Skin epidermis (tissue), 12 donors: ENCODE results near the gene MPHOSPH10.
A peak's percentile ranks its signal among the peaks of the same experiment; 100 is the strongest.

ENCODE experiments used
- H3K27ac ChIP-seq, 21 experiments: fragments of 200-600 bp; sonication (generic) in 11 of 21; one replicate each; pipeline ENCODE4 v1.5.0; 2020; ENCODE audit warnings: mild to moderate bottlenecking in 3 of 21, inconsistent platforms in 2 of 21, moderate library complexity in 2 of 21
- H3K4me3 ChIP-seq, 7 experiments: fragments of 200-600 bp; sonication (generic) in 2 of 7; one replicate each; pipeline ENCODE4 v1.5.0; 2020; ENCODE audit warnings: inconsistent platforms in 2 of 7, mild to moderate bottlenecking in 2 of 7, moderate library complexity in 1 of 7

Gene MPHOSPH10

DNA sequence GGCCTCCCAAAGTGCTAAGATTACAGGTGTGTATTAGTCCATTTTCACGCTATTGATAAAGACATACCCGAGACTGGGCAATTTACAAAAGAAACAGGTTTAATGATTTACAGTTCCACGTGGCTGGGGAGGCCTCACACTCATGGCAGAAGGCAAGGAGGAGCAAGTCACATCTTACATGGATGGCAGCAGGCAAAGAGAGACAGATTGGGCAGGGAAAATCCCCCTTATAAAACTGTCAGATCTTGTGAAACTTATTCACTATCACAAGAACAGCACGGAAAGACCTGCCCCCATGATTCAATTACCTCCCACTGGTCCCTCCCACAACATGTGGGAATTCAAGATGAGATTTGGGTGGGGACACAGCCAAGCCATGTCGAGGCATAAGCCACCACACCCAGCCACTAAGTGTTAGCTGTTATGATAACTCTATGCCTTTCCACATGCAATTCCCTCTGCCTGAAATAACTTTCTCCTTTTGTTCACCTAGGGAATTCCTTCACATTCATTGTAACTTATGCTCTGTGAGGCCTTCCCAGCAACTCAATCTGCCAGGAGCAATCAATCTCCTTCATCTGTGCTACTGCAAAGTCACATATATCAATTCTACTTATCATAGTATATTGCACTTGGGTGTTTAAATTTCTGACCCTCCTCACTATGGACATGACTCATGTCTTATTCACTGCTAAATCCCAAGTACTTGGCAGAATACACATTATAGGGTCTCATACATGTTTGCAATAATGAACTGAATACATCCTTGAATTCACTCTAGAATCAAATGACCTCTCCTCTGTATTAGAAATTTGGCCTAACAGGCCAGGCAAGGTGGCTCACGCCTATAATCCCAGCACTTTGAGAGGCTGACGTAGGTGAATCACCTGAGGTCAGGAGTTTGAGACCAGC is 7.8 kb upstream of the MPHOSPH10 start:
- H3K27ac ChIP-seq: no peak overlapping the region
- H3K4me3 ChIP-seq: no peak overlapping the region

DNA sequence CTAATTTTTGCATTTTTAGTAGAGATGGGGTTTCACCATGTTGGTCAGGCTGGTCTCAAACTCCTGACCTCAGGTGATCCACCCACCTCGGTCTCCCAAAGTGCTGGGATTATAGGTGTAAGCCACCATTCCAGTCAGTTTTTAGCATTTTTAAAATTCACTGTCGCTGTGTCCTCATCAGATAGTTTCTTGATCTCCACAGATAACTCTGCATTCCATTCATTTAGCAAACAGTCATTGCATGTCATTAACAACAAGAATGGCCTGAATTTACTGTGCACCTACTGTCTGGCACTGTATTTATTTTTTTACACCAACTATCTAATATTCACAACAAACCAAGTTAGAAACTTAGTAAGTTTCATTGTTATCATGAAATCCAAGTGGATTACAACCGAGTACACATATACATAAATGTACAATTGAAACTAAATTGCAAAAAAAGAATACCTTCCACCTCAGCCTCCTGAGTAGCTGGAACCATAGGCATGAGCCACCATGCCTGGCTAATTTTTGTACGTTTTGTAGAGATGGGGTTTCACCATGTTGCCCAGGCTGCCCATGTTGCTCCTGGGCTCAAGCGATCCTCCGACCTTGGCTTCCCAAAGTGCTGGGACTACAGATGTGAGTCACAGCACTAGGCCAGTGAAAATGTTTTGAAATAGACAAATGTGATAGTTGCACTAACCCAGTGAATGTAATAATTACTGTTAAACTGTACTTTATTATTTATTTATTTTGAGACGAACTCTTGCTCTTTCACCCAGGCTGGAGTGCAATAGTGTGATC is 4.7 kb upstream of the MPHOSPH10 start:
- Histone ChIP-seq H3K27ac (no peak overlapping the region), H3K4me3 (no peak overlapping the region)

DNA sequence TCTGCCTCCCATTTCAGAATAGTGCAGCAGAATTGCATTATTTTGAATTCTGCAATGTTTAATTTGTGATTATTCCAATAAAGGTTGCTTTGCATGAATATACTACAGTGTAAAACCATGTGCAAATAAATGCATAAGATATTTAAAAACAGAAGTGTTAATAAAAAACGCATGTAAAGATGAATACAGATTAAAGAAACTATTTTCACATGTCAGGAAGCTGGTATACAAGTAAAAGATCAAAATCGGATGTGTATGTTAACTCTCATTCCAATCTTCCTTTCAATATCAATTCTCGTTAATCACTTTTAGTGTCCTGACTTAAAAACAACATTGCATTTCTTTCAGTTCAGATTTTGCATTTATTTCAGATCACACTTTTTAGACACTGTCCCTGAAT is 3.5 kb upstream of the MPHOSPH10 start:
- no peak overlapping the region for H3K27ac ChIP-seq
- H3K4me3 ChIP-seq: no peak overlapping the region

DNA sequence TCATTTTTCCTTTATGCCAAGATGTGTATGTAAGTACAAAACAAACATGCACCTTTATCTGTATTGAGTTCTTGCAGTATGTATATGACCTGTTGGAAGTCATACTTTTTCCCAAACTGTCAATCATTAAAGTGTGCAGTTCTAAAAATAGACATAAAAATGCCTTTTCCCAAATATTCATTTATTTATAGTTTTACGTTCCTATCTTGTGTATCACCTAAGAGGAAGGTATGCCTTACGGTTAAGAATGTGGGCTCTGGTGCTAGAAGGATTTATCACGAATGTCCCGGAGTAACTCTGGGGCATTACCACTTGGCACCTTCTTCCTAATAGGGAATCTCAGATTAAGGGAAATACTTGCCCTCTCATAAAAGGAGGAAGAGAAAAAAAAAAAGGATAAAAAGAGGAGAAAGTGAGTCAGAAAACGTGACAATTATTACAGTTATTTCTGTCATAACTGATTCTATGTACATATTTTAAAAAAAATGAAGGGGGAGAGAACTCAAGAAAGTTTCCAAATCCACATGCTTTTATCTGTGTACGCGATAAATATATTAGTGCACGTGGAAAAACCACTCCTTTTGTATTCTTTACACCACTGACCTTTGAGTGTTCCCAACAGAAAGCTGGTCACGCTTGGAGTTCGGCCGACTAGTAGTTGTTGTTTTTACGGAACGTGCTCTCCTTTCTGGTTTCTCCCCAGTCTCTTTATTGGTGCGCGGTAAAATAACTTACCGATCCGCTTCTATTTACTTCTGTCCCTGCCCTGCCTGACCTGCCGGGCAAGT is 1.1 kb upstream of the MPHOSPH10 start:
- H3K4me3 ChIP-seq: peak overlapping the region; percentile 74 to 93 (median 84)

DNA sequence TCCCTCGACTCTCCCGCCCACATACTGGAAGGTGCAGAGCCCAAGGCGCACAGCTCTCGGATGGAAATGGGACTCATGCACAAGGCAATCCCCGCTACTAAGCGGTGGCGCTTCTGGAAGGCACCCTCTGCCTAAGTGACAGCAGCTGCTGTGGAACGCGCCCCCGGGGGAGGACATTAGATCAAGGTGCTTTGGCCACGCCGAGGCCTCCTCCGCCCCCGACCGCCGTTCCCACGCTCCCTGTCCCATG is 607 bp upstream of the MPHOSPH10 start:
- Histone ChIP-seq H3K4me3 (peak overlapping the region; percentile 74 to 93 (median 84)), H3K27ac (peak overlapping the region; percentile 70 to 98 (median 92))

More for the DNA sequence above, 1.1 kb upstream of the MPHOSPH10 start:
- H3K27ac ChIP-seq: peak overlapping the region; percentile 70 to 98 (median 92)

DNA sequence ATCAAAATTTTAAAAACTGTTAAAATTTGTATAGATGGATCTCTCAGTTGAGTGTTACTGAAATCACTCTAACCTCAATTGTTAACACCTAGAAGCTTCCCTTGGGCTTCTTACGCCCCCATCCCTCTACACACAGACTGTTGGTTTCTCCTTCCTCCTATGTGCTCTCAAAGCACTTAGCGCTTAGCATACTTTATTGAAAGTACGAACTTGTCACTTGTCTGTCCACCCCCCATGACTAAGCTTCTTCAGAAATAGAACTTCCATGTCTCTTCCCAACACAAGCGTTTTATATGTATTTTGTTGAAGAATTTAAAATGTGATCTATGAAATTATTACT is 441 bp downstream of the MPHOSPH10 start:
- peak overlapping the region; percentile 74 to 93 (median 84) for H3K4me3 ChIP-seq
- H3K27ac ChIP-seq: peak overlapping the region; percentile 41 to 98 (median 92)

DNA sequence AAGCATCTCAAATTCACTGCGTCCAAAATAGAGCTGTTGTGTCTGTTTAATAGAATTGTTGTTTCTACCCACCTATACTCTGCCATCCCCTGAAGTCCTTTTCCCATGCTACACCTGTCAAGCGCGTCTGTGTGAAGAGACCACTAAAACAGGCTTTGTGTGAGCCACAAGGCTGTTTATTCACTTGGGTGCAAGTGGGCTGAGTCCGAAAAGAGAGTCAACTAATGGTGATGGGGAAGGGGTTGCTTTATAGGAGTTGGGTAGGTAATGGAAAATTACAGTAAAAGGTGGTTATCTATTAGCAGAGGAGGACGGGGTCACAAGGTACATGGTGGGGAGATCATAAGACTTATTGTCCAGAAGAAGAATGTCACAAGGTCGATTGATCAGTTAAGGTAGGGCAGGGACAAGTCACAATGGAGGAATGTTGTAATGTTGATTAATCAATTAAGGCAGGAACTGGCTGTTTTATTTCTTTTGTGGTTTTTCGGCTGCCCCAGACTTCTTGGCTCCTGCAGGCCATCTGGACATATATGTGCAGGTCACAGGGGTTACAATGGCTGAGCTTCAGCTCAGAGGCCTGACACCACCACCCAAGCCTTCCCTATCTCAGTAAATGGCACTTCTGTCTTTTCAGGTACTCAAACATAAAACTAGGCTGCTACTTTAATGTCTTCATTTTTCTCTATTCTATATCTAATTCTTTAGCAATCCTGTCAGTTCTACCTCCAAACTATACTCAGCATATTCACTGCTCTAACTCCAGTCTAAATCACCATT is 1.1 kb downstream of the MPHOSPH10 start:
- Histone ChIP-seq H3K4me3 (peak overlapping the region; percentile 74 to 93 (median 84)), H3K27ac (peak overlapping the region in 9 of 21 experiments; percentile 1 to 97 (median 92))

DNA sequence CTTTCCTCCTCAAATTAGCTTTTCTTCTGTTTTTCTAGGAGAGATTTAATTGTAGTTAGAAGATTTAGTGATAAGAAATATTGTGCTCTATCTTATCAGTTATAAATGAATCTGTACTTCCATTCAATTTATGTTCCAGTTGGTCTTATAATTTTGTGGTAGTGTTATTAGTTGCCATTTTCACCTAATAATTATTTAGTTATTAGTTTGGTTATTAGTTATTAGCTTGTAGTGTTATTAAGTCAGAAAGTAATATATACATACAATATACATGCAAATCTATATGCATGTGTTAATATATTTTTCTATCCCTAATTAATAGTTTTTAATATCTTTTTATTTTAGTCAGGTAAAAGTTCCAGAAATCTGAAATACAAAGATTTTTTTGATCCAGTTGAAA is 3.2 kb downstream of the MPHOSPH10 start:
- H3K4me3 ChIP-seq: no peak overlapping the region
- no peak overlapping the region for H3K27ac ChIP-seq

DNA sequence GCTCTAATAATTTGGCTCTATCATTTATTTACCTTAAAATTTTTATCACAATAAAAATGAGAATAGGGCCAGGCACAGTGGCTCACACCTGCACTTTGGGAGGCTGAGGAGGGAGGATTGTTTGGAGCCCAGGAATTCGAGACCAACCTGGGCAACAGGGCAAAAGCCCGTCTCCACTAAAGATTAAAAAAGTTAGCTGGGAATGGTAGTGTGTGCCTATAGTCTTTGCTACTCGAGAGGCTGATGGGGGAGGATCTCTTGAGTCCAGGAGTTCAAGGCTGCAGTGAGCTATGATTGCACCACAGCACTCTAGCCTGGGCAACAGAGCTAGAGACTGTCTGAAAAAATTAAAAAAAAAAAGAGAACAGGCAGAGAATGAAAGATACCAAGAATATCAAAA is 5.7 kb downstream of the MPHOSPH10 start:
- H3K4me3 ChIP-seq: no peak overlapping the region
- H3K27ac ChIP-seq: no peak overlapping the region

DNA sequence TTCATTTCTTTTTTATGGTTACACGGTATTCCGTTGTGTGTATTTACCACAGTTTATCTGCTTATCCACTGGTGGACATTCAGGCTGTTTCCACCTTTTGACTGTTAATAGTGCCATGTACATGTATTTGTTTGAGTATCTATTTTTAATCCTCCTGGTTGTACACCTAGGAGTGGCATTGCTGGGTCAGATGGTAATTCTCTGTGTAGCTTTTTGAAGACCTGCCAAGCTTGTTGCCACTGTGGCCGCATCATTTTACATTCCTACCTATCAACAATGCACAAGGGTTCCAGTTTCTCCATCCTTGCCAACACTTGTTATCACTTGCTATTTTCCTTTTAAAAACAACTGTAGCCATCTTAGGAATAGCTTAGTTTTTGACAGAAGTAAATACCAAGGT is 13.3 kb downstream of the MPHOSPH10 start:
- no peak overlapping the region for H3K4me3 ChIP-seq
- H3K27ac ChIP-seq: no peak overlapping the region

DNA sequence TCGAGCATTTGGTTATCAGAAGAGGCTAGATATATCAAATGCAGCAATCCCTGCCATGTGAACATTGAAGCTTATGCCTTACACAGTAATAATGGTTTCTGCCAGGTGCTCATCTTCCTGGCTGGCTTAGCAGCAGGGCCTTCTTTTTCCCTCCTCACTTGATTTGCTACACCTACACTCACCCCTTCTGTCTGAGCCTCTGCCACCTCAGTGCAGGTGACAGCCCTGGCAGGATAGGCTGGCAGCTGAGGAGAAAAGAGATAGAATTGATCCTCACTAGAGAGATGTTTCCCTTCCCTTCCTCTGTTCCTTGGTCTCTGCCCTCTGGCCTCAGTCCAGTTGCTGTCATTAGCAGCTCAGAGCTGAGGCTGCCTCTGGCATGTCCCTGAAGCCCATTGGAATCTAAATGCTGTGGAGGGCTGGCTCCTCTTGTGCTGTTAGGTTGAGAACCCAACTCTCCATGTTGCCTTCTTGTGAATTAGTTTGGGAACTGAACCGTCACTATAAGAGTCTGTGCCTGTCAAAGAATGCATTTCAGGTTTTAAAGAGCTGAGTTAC is 18.2 kb downstream of the MPHOSPH10 start:
- Histone ChIP-seq H3K4me3 (no peak overlapping the region), H3K27ac (no peak overlapping the region)

DNA sequence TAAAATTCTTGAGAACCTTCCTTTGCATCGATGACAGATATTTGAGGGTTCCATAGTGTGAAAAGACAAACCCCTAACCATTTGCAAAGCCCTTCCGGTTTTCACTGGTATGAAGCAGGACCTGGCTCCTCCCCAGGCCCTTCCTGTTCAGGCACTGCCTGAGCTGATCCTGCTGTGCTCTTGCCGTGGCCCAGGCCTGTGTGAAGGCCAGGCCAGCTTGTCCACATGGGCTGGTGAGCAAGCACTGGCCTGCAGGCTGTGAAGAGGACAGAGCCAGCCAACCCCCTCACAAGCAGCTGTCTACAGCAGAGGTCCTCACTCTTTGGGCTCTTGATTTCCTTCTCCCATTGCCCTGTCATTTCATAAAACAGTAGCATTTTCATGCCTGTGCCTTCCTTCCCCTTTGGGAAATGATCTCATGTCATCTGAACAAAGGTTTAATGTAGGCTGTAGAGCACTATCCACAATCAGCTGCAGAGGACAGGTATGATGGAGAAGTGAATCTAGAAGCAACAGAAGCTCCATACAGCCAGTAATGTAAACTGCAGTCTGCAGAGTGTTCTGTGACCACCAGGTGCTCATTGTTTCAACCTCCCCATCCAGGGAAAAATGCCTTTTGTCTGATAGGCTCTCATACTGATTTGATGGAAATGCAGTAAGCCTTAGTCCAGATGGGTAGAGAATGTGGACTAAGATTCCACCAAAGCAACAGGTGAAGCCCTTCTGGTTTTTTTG is 19.8 kb downstream of the MPHOSPH10 start:
- H3K27ac ChIP-seq: no peak overlapping the region
- no peak overlapping the region for H3K4me3 ChIP-seq

DNA sequence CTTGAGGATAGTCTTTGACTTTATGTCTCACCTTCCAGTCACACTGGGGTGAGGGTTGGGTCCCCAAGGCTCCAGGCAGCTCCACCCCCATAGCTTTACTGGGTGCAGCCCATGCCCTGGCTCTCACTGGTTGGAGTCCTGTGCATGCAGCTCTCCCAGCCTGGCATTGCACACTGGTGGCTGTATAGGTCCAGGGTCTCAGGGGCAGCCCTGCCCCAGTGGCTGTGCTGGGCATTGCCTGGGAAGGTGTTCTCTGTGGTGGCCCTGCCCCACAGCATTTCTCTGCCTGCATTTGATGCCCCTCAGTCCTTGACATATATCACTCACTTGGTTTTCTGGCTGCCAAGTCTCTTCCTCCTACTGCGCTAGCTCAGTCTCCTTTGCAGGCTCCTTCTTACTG is 21.2 kb downstream of the MPHOSPH10 start:
- Histone ChIP-seq H3K4me3 (no peak overlapping the region), H3K27ac (no peak overlapping the region)

DNA sequence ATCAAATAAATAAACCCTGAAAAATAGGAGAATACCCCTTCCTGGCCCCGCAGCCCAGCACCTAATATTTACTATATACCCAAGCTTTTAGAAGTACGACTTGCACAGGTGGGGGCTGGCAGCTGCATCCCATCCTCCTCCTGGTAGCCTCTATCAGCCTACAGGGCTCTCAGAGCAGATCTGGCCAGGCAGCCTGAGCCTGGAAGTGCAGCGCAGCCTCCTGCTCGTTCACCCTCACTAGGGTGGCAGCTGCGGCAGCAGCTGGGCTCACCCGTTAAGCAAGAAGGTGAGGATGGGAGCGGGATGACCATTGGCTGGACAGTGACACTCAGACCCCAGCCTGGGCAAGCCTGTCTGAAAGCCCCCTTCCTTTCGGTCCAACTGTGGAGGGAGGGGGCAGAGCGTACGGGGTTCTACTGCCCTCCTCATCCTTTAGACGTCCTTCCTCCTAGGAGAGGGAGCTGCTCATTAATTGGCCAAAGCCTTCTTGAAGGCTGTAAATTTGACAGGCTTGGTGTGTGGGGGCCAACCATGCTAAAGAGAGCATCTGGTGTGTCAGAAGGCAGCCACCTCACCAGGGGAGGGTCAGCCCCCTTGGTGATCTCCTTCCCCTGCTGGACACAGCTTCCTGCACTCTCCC is 23.3 kb downstream of the MPHOSPH10 start:
- Histone ChIP-seq H3K4me3 (no peak overlapping the region), H3K27ac (no peak overlapping the region)

DNA sequence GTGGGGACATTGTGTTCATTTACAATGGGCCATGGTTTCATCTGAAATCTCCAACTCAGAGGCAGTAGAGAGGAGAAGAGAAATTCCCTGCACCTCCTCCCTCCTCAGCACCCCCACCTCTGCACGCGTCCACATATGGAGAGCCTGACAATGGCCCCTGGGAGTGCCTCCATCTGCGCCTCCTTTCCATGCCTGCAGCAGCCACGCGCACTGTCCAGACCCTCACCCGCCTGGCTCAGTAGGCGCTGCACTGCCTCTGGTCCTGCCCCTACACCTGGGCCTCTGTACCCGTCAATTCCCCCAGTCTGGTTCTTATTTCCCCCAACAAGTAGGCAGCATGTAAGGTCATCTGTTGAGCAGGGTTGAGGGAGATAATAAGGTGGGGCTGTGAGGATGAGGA is 23.8 kb downstream of the MPHOSPH10 start:
- Histone ChIP-seq H3K4me3 (no peak overlapping the region), H3K27ac (no peak overlapping the region)

DNA sequence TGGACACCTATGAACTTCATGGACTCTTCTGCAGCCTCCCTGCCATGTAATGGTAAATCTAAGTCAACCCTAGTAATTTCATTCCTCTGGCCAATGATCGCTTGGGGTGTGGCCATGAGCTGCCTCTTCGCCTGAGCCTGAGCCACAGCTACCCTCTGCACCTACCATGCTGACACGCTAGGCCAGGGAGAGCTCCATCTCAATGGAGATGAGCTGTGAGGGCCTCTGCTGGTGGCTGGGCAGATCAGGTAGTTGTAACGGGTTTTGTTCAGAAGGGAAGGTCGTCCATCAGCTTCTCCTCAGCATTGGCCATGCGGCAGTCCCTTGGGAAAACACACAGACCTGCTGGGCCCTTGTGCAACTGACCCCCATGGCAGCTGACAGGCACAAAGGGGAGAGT is 24.4 kb downstream of the MPHOSPH10 start:
- no peak overlapping the region for H3K27ac ChIP-seq
- no peak overlapping the region for H3K4me3 ChIP-seq

DNA sequence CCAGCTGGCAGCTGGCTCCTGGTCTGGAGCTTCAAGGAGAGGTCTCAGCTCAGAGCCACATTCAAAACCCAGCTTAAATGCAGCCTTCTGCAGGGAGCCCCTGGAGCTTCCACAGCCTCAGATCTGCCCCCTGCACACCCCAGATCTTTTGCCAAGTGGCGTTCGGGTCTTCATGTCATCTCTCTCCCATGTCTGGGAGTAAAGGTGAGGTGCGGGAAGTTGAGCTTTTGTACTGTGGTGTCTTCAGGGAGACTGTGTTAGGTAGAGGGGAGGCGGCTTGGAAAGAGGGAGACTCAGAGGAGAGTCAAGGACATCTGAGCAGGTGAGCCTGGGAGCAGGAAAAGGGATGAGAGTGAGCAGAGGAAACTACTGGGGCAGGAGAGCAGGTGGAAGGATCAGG is 25.4 kb downstream of the MPHOSPH10 start:
- Histone ChIP-seq H3K27ac (no peak overlapping the region), H3K4me3 (no peak overlapping the region)

DNA sequence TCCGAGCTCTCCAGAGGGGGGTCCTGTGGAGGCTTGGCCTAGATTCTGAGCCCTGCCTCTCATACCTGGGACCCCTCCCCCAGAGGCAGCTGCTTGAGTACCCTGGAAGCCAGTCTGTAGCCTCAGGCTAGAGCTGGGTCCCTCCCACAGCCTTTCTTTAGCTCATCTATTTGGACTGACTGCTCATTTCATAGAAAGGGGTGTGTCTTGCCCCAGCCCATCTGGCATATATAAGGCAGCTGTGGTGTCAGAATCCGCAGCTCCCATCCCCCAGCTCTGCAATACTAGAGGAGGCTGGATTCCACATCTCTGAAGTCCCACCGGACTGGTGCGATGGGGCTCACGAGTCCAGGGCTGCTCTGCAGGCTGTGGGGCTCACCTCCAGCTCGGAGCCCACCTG is 26.1 kb downstream of the MPHOSPH10 start:
- H3K27ac ChIP-seq: no peak overlapping the region
- H3K4me3 ChIP-seq: no peak overlapping the region
